GM06990 (cell line): ENCODE data around the gene NUP93.

ENCODE experiments used
- DNase-seq: peaks from one replicate; pipeline ENCODE4 v3.0.0-alpha.2; 2011; ENCODE audit not compliant: insufficient read length; ENCODE audit errors: extremely low read depth
- H3K27me3 ChIP-seq: replicated peaks from 2 replicates; pipeline ENCODE4 v1.6.0; 2011; ENCODE audit warnings: low read length; ENCODE audit not compliant: control insufficient read depth, insufficient read depth
- H3K36me3 ChIP-seq: 2 replicates; pipeline ENCODE4 v1.5.1; 2011; ENCODE audit warnings: low read length; ENCODE audit not compliant: control insufficient read depth, insufficient read depth
- H3K4me3 ChIP-seq: replicated peaks from 2 replicates; pipeline ENCODE4 v1.5.1; 2011; ENCODE audit warnings: low read depth, mild to moderate bottlenecking, control low read depth, low read length
- TF ChIP-seq, protein P1 (sequence below): IDR thresholded peaks from 2 replicates; pipeline ENCODE4 v1.5.1; 2011; ENCODE audit warnings: low read length, control low read depth, mild to moderate bottlenecking, inconsistent platforms; ENCODE audit not compliant: insufficient read depth, poor library complexity, severe bottlenecking

Gene NUP93

DNA sequence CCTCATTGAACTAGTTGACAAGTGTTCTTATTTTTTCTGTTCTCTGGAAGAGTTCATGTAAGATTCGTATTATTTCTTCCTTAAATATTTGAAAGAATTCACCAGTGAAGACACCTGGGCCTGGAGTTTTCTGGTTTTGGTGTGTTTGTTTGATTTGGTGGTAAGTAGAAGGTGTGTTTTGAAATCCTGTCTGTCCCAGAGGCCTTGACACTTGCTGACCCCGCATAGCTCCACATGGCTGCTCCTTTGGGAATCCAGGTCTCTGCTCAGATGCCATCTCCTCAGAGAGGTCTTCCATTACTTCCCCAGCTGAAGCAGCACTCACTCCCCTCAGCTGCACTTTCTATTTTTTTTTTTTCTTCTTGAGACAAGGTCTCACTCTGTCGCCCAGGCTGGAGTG, 5.7 kb upstream of the NUP93 start:
- no peak for DNase-seq
- H3K4me3 ChIP-seq: no peak overlapping the region
- H3K27me3 ChIP-seq: no peaks in the 10 kb centered on the region
- H3K36me3 ChIP-seq: no peaks in the 10 kb centered on the region
- TF ChIP-seq, protein P1, sequence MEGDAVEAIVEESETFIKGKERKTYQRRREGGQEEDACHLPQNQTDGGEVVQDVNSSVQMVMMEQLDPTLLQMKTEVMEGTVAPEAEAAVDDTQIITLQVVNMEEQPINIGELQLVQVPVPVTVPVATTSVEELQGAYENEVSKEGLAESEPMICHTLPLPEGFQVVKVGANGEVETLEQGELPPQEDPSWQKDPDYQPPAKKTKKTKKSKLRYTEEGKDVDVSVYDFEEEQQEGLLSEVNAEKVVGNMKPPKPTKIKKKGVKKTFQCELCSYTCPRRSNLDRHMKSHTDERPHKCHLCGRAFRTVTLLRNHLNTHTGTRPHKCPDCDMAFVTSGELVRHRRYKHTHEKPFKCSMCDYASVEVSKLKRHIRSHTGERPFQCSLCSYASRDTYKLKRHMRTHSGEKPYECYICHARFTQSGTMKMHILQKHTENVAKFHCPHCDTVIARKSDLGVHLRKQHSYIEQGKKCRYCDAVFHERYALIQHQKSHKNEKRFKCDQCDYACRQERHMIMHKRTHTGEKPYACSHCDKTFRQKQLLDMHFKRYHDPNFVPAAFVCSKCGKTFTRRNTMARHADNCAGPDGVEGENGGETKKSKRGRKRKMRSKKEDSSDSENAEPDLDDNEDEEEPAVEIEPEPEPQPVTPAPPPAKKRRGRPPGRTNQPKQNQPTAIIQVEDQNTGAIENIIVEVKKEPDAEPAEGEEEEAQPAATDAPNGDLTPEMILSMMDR: no peak

DNA sequence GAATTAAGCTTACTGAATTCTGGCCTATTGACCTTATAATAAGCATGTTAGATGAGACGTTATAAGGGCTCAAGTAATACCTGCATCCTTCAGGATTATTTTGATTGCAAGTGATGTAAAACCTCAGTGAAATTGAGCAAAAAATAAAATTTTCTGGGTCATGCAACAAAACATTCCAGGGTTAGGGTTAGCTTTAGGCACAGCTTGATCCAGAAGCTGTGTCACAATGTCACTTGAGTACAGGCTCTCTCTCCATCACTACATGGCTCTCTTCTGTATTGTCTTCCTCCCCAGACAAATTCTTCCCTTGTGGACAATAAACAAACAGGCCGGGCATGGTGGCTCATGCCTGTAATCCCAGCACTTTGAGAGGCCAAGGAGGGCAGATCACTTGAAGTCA, 3.6 kb upstream of the NUP93 start:
- H3K36me3 ChIP-seq: no peaks in the 10 kb centered on the region

DNA sequence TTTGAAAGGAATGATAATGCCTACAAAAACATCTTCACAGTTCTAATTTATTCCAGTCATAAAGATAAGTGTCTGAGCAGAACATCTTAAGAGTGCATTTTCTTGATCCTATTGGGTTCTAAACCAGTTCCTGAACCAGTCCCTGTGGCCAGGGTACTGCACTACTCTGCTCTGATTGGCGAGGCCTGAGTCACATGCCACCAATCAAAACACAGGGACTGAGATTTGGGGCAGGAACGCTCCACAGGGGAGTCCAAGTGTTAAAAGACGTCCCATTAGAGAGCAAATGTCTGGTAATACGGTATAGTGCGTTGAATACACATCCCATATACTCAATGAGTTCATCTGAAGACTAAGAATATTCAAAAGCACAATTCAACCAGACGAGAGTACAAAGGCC, 3.0 kb upstream of the NUP93 start:
- no peaks in the 10 kb centered on the region for H3K27me3 ChIP-seq
- DNase-seq: no peak
- no peak overlapping the region for H3K4me3 ChIP-seq
- TF ChIP-seq, protein P1: no peak
- H3K36me3 ChIP-seq: no peaks in the 10 kb centered on the region

More for the DNA sequence above, 3.6 kb upstream of the NUP93 start:
- H3K27me3 ChIP-seq: no peaks in the 10 kb centered on the region
- no peak for DNase-seq
- no peak overlapping the region for H3K4me3 ChIP-seq
- TF ChIP-seq, protein P1: no peak

DNA sequence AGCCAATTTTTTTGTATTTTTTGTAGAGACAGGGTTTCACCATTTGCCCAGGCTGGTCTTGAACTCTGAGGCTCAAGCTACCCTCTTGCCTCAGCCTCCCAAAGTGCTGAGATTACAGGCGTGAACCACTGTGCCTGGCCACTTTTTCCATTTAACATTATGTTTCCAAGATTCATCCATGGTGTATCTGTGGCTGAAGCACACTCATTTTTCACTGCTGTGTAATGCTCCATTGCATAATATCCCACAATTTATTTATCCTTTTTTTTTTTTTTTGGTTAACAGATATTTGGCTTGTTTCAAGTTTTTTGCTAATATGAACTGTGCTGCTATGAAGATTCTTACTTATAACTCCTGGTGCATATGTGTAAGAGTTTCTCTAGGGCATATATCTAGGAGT, 1.9 kb upstream of the NUP93 start:
- Histone ChIP-seq H3K36me3 (no peaks in the 10 kb centered on the region), H3K4me3 (no peak overlapping the region), H3K27me3 (no peaks in the 10 kb centered on the region)
- no peak for DNase-seq
- TF ChIP-seq, protein P1: no peak

DNA sequence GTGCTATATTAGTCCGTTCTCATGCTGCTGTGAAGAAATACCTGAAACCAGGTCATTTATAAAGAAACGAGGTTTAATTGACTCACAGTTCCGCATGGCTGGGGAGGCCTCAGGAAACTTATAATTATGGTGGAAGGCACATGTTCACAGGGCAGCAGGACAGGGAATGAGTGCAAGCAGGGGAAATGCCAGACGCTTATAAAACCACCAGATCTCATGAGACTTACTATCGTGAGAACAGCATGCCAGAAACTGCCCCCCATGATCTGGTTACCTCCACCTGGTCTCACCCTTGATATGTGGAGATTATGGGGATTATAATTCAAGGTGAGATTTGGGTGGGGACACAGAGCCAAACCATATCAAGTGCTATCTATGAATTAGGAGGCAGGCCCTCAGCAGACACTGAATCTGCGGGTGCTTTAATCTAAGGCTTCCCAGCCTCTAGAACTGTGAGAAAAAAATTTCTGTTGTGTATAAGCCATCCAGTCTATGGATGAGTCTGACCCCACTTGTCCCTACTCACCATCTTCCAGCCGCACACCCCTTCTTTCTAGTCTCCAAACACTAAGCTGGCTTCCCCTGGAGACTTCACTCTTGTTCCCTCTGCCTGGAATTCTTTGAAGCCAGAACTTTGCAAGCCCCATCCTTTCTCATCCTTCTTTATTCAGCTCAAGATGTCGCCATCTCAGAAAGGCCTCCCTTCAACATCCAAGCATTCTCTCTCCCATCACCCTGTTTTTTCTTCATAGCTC, 772 bp upstream of the NUP93 start:
- no peak for DNase-seq
- H3K4me3 ChIP-seq: peak overlapping the region; percentile 96
- H3K36me3 ChIP-seq: no peaks in the 10 kb centered on the region
- TF ChIP-seq, protein P1: no peak
- no peaks in the 10 kb centered on the region for H3K27me3 ChIP-seq
